ENCODE data around the gene MOB1B. TPM values are rescaled to one million over a fixed set of nuclear protein-coding genes. Genes with fewer than 3 reads are reported as not detected.
A peak's percentile ranks its signal among the peaks of the same experiment; 100 is the strongest.
"Not testable (repeated sequence)": the region's sequence is repeated elsewhere in the genome, so short reads cannot be mapped to it uniquely, and the experiment has no call there.

The MOB1B gene
- total and polyA plus RNA-seq, 9 donors: 18.1 to 47.5 (median 26.3) TPM

DNA sequence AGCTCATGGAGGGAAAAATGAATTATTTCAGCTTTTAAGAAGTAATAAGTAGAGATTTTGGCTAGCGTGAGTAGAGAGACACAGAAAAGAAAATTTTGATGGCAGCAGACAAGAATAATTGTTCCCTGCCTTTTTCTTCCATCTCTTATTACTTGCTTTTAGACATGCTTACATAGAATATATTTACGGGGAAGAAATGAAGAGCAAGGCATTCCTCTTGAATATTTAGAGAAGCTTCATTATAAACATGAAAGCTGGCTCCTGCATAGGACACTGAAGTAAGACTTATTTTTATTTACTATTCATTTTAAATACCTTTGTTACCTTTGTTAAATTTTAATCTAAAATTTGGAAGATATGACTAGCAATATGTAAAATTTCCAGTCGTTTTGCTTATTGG lies 123.5 kb downstream of the MOB1B start:
- Histone ChIP-seq H3K4me3 (ENCODE audit: low read length) (no peak overlapping the region), H3K27me3 (ENCODE audit: control insufficient read depth, insufficient read depth, low read length) (no peaks in the 10 kb centered on the region), H3K27ac (ENCODE audit: low read length) (no peak overlapping the region), H3K4me1 (ENCODE audit: control insufficient read depth, insufficient read depth, low read length) (no peaks in the 10 kb centered on the region), H3K9me3 (replicated peaks; ENCODE audit: control insufficient read depth, low read depth, low read length) (no peaks in the 10 kb centered on the region), H3K36me3 (ENCODE audit: control insufficient read depth, insufficient read depth, low read length) (peaks cover 6% of the 10 kb centered on the region)
- no CpG with 5 or more reads among the region's 3 CpGs for WGBS (ENCODE audit: insufficient coverage)
- DNase-seq: no peak

- Histone ChIP-seq H3K36me3 (ENCODE audit: control insufficient read depth, insufficient read depth, low read length) (peaks cover 6% of the 10 kb centered on the region), H3K9me3 (replicated peaks; ENCODE audit: control insufficient read depth, low read depth, low read length) (no peaks in the 10 kb centered on the region), H3K27me3 (ENCODE audit: control insufficient read depth, insufficient read depth, low read length) (no peaks in the 10 kb centered on the region), H3K4me1 (ENCODE audit: control insufficient read depth, insufficient read depth, low read length) (no peaks in the 10 kb centered on the region), H3K4me3 (ENCODE audit: low read length) (no peak overlapping the region), H3K27ac (ENCODE audit: low read length) (no peak overlapping the region)
- DNase-seq: peak; percentile 56
- no CpG with 5 or more reads among the region's 2 CpGs for WGBS (ENCODE audit: insufficient coverage)
These were observed 123.9 kb downstream of the MOB1B start for GRCh38 chr4:71026086-71026485.

DNA sequence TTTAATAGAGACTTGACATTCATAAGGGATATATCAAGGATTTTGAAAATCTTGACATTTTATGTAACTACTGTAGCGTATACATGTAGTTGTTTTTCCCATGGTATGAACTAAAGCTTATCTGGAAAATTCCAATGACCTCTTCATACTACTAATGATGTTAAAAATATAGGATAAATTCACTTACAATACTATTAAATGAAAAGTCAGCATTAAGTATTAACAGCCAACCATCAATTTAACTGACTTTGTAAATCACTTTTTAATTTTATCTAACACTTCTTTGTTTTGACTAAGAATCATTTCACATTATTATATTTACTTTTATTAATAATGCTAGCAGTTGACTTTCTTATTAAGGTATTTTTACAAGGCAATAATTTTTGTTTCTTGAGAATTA lies 125.4 kb downstream of the MOB1B start:
- WGBS (ENCODE audit: insufficient coverage): no CpG with 5 or more reads among the region's 1 CpG
- Histone ChIP-seq H3K27me3 (ENCODE audit: control insufficient read depth, insufficient read depth, low read length) (no peaks in the 10 kb centered on the region), H3K4me3 (ENCODE audit: low read length) (no peak overlapping the region), H3K27ac (ENCODE audit: low read length) (no peak overlapping the region), H3K9me3 (replicated peaks; ENCODE audit: control insufficient read depth, low read depth, low read length) (no peaks in the 10 kb centered on the region), H3K36me3 (ENCODE audit: control insufficient read depth, insufficient read depth, low read length) (peaks cover 11% of the 10 kb centered on the region), H3K4me1 (ENCODE audit: control insufficient read depth, insufficient read depth, low read length) (no peaks in the 10 kb centered on the region)
- DNase-seq: no peak

GRCh38 chr4:71029504-71029903 lies 127.3 kb downstream of the MOB1B start:
- Histone ChIP-seq H3K4me3 (ENCODE audit: low read length) (no peak overlapping the region), H3K27ac (ENCODE audit: low read length) (no peak overlapping the region), H3K36me3 (ENCODE audit: control insufficient read depth, insufficient read depth, low read length) (peaks cover 13% of the 10 kb centered on the region), H3K9me3 (replicated peaks; ENCODE audit: control insufficient read depth, low read depth, low read length) (no peaks in the 10 kb centered on the region), H3K27me3 (ENCODE audit: control insufficient read depth, insufficient read depth, low read length) (no peaks in the 10 kb centered on the region), H3K4me1 (ENCODE audit: control insufficient read depth, insufficient read depth, low read length) (no peaks in the 10 kb centered on the region)
- WGBS (ENCODE audit: insufficient coverage): no CpG with 5 or more reads among the region's 1 CpG
- no peak for DNase-seq

GRCh38 chr4:71032106-71032505 lies 129.9 kb downstream of the MOB1B start:
- not testable (repeated sequence) for H3K4me3 ChIP-seq (ENCODE audit: low read length); H3K27me3 ChIP-seq (ENCODE audit: control insufficient read depth, insufficient read depth, low read length); H3K9me3 ChIP-seq (replicated peaks; ENCODE audit: control insufficient read depth, low read depth, low read length); H3K4me1 ChIP-seq (ENCODE audit: control insufficient read depth, insufficient read depth, low read length); H3K27ac ChIP-seq (ENCODE audit: low read length); DNase-seq
- peaks cover 17% of the 10 kb centered on the region for H3K36me3 ChIP-seq (ENCODE audit: control insufficient read depth, insufficient read depth, low read length)
- 98% methylated on average over 9 of the region's 10 CpGs for WGBS (ENCODE audit: insufficient coverage)

Other genes starting within 250 kb of the MOB1B start
- gene JCHAIN, start 235.9 kb upstream of the MOB1B start, total RNA-seq: 2.3 TPM
- gene JCHAIN, start 235.9 kb upstream of the MOB1B start, polyA plus RNA-seq (ENCODE audit: insufficient read depth in 1 of 8, insufficient read length in 8 of 8, low replicate concordance in 1 of 8): 1 to 10 TPM in 3 of 8 donors, under 1 TPM in 5; 0.45 to 1.6 (median 0.90) TPM
- gene UTP3, start 213.8 kb upstream of the MOB1B start, total RNA-seq: 10.7 TPM
- 10 to 100 TPM; 19.3 to 28.7 (median 23.8) TPM for gene UTP3, start 213.8 kb upstream of the MOB1B start, polyA plus RNA-seq (ENCODE audit: insufficient read depth in 1 of 8, insufficient read length in 8 of 8, low replicate concordance in 1 of 8)
- gene RUFY3, start 180.4 kb upstream of the MOB1B start, total RNA-seq: 81.3 TPM
- gene RUFY3, start 180.4 kb upstream of the MOB1B start, polyA plus RNA-seq (ENCODE audit: insufficient read depth in 1 of 8, insufficient read length in 8 of 8, low replicate concordance in 1 of 8): 100 to 1,000 TPM in 1 of 8 donors, 10 to 100 TPM in 7; 47.7 to 102 (median 68.7) TPM
- gene GRSF1, start 62.5 kb upstream of the MOB1B start, total RNA-seq: 115 TPM
- gene GRSF1, start 62.5 kb upstream of the MOB1B start, polyA plus RNA-seq (ENCODE audit: insufficient read depth in 1 of 8, insufficient read length in 8 of 8, low replicate concordance in 1 of 8): 100 to 1,000 TPM; 127 to 198 (median 149) TPM
- 12.9 TPM for gene DCK, start 91.3 kb downstream of the MOB1B start, total RNA-seq
- 10 to 100 TPM; 17.7 to 26.6 (median 20.7) TPM for gene DCK, start 91.3 kb downstream of the MOB1B start, polyA plus RNA-seq (ENCODE audit: insufficient read depth in 1 of 8, insufficient read length in 8 of 8, low replicate concordance in 1 of 8)

Measured in muscle of leg (tissue), 11 donors.